D721Med (cell line): ENCODE results near the gene RPRD1A.
A peak's percentile ranks its signal among the peaks of the same experiment; 100 is the strongest.

Experiments used
- DNase-seq: peaks from one replicate; pipeline ENCODE4 v3.0.0; 2011; ENCODE audit warnings: low spot score; ENCODE audit not compliant: insufficient read length
- FAIRE-seq: peaks from 2 replicates; lab custom pipeline; 2011; peaks lifted over from hg19 to GRCh38; lab: Jason Lieb, UNC
- CTCF ChIP-seq: IDR thresholded peaks from 2 replicates; pipeline ENCODE4 v1.5.1; 2012; ENCODE audit warnings: mild to moderate bottlenecking, control low read depth; ENCODE audit not compliant: insufficient read depth; ENCODE audit errors: missing control alignments

The RPRD1A gene

GRCh38 chr18:36045241-36045991 is 21.9 kb downstream of the RPRD1A start:
- peak; percentile 48 for FAIRE-seq
- no peak for TF ChIP-seq CTCF
- no peak for DNase-seq

GRCh38 chr18:36043153-36043552 is 24.2 kb downstream of the RPRD1A start:
- no peak for FAIRE-seq
- DNase-seq: no peak
- TF ChIP-seq CTCF: no peak

- no peak for TF ChIP-seq CTCF
- DNase-seq: no peak
- no peak for FAIRE-seq
These were observed 26.2 kb downstream of the RPRD1A start for GRCh38 chr18:36041146-36041545.

- TF ChIP-seq CTCF: no peak
- DNase-seq: no peak
- no peak for FAIRE-seq
These were observed 29.2 kb downstream of the RPRD1A start for GRCh38 chr18:36038102-36038663.

- no peak for DNase-seq
- FAIRE-seq: peak; percentile 94
- no peak for TF ChIP-seq CTCF
These were observed 32.1 kb downstream of the RPRD1A start for GRCh38 chr18:36035253-36035652.

- FAIRE-seq (no peak), DNase-seq (no peak)
- TF ChIP-seq CTCF: no peak
These were observed 33.0 kb downstream of the RPRD1A start for GRCh38 chr18:36034299-36034895.

GRCh38 chr18:36031903-36032302 is 35.5 kb downstream of the RPRD1A start:
- FAIRE-seq (no peak), DNase-seq (no peak)
- TF ChIP-seq CTCF: no peak
